OCI-LY1 (cell line): ENCODE data around the gene SLC22A1.

Source experiments
- CTCF ChIP-seq: fragments of 200-600 bp; sonication (generic), shearing (Covaris generic); IDR thresholded peaks from 2 replicates; pipeline ENCODE4 v1.5.1; 2017; ENCODE audit warnings: mild to moderate bottlenecking, antibody characterized with exemption, low read length, moderate library complexity, mixed read lengths
- EZH2 ChIP-seq: fragments of 200-600 bp; sonication (generic), shearing (Covaris generic); IDR thresholded peaks from 2 replicates; pipeline ENCODE4 v1.8.0; 2017; ENCODE audit warnings: borderline replicate concordance, mixed run types, mild to moderate bottlenecking, antibody characterized with exemption, low read length, moderate library complexity, mixed read lengths

GRCh38 chr6:160101277-160102205, 20.1 kb upstream of the SLC22A1 start:
- no peak for TF ChIP-seq CTCF
- TF ChIP-seq EZH2: no peak
